Cerebellar nuclear complex (tissue), 1 donor: ENCODE data around the gene PCDHA8.
"Not testable (repeated sequence)": the region's sequence is repeated elsewhere in the genome, so short reads cannot be mapped to it uniquely, and the experiment has no call there.

ENCODE experiments used
- DNase-seq, 2 experiments: peaks; one replicate each; lab custom pipeline; 2025; lab: John Stamatoyannopoulos, UW

PCDHA8 gene

GRCh38 chr5:140875085-140876065 lies 34.4 kb downstream of the PCDHA8 start, which contains the start of gene PCDHA12:
Gene PCDHA12 (plus strand): TSS chr5:140875308. CDS start chr5:140875473, 165 bp downstream.
- DNase-seq: no peak

GRCh38 chr5:140876541-140877261 lies 35.7 kb downstream of the PCDHA8 start:
- not testable (repeated sequence) for DNase-seq

GRCh38 chr5:140877262-140877581 lies 36.2 kb downstream of the PCDHA8 start:
- DNase-seq: no peak

- DNase-seq: no peak
Observed at GRCh38 chr5:140881889-140882590, 41.1 kb downstream of the PCDHA8 start, which contains the start of gene PCDHA13. Gene PCDHA13 (plus strand): TSS chr5:140882124. CDS start chr5:140882269, 145 bp downstream.

DNA sequence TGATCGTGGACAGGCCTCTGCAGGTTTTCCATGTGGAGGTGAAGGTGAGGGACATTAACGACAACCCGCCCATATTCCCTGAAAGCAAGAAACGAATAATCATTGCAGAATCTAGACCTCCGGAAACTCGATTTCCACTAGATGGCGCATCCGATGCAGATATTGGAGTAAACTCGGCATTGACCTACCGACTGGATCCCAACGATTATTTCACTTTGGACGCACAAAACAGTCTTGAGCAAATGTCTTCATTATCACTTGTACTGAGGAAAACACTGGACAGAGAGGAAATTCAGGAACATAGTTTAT lies 41.6 kb downstream of the PCDHA8 start:
- DNase-seq: no peak

- no peak for DNase-seq
Observed at GRCh38 chr5:140883373-140883772, 42.4 kb downstream of the PCDHA8 start.

DNA sequence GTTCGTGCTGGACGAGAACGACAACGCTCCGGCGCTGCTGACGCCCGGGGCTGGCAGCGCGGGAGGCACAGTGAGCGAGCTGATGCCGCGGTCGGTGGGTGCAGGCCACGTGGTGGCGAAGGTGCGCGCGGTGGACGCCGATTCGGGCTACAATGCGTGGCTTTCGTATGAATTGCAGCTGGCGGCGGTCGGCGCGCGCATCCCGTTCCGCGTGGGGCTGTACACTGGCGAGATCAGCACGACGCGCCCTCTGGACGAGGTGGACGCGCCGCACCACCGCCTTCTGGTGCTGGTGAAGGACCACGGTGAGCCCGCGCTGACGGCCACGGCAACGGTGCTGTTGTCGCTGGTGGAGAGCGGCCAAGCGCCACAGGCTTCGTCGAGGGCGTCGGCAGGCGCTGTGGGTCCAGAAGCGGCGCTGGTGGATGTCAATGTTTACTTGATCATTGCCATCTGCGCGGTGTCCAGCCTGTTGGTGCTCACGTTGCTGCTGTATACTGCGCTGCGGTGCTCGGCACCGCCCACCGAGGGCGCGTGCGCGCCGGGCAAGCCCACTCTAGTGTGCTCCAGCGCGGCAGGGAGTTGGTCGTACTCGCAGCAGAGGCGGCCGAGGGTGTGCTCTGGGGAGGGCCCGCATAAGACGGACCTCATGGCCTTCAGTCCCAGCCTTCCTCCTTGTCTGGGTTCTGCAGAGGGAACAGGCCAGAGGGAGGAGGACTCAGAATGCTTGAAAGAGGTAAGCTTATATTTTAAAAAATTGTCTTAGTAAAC lies 43.1 kb downstream of the PCDHA8 start:
- no peak for DNase-seq
